T-cell (primary cell): ENCODE results near the gene EDEM1. TPM values are rescaled to one million over a fixed set of nuclear protein-coding genes. Genes with fewer than 3 reads are reported as not detected.
A peak's percentile ranks its signal among the peaks of the same experiment; 100 is the strongest.

Experiments used
- ATAC-seq, 4 experiments: fragments of 200-7000 bp in 3 of 4; fragments of 150-1000 bp in 1 of 4; cut with Tn5 transposase; replicated peaks in 1 of 4; 1 replicate in 3 of 4; 2 replicates in 1 of 4; pipeline ENCODE4 v1.10.0; 2021; ENCODE audit warnings: moderate library complexity in 3 of 4, mild to moderate bottlenecking in 2 of 4, moderate number of reproducible peaks in 1 of 4
- CTCF ChIA-PET, 2 donors: fragments of 300-600 bp; sonication (Branson Sonifier 250); formaldehyde crosslinking; loops; one replicate each; lab custom pipeline; 2022; ENCODE audit warnings: antibody characterized with exemption in 2 of 2; lab: Charles Lee
- POLR2A ChIA-PET, 2 donors: fragments of 300-600 bp; sonication (Branson Sonifier 250); formaldehyde crosslinking; loops; one replicate each; lab custom pipeline; 2022; ENCODE audit warnings: antibody characterized with exemption in 2 of 2; lab: Charles Lee
- DNase-seq, 35 experiments: peaks; one replicate each; pipeline versions ENCODE4 v3.0.0 to v3.0.0-alpha.2; 2013 to 2023
- H3K27ac ChIP-seq: one replicate; pipeline ENCODE4 v1.5.1; 2013; ENCODE audit warnings: low read length
- H3K27me3 ChIP-seq, 2 experiments: replicated peaks in 1 of 2; 1 replicate in 1 of 2; 2 replicates in 1 of 2; pipeline versions ENCODE4 v1.6.1 to v1.7.0; 2013; ENCODE audit warnings: low read length in 1 of 2, mixed read lengths in 1 of 2; ENCODE audit not compliant: control insufficient read depth in 2 of 2, insufficient read depth in 2 of 2; ENCODE audit errors: extremely low read depth in 1 of 2
- H3K36me3 ChIP-seq, 2 donors: 1 replicate in 1 of 2; 2 replicates in 1 of 2; pipeline versions ENCODE4 v1.6.1 to v1.7.0; 2013; ENCODE audit warnings: low read length in 1 of 2; ENCODE audit not compliant: control insufficient read depth in 2 of 2, insufficient read depth in 1 of 2; ENCODE audit errors: extremely low read depth in 1 of 2
- H3K4me1 ChIP-seq, 2 experiments: 1 replicate in 1 of 2; 2 replicates in 1 of 2; pipeline versions ENCODE4 v1.6.1 to v1.7.0; 2013; ENCODE audit warnings: low read length in 2 of 2, mixed read lengths in 1 of 2; ENCODE audit not compliant: insufficient read depth in 2 of 2, control insufficient read depth in 1 of 2; ENCODE audit errors: extremely low read depth in 1 of 2
- H3K4me3 ChIP-seq, 2 donors: 1 replicate in 1 of 2; 2 replicates in 1 of 2; pipeline versions ENCODE4 v1.5.1 to v1.7.0; 2013; ENCODE audit warnings: mild to moderate bottlenecking in 2 of 2, low read length in 1 of 2, moderate library complexity in 1 of 2; ENCODE audit not compliant: control insufficient read depth in 1 of 2; ENCODE audit errors: extremely low read depth in 1 of 2
- H3K9me3 ChIP-seq: 2 replicates; pipeline ENCODE4 v1.7.0; 2013
- H3K27ac Mint-ChIP-seq, 2 donors: one replicate each; pipeline ENCODE4 v1.8.0; 2020 to 2021; ENCODE audit warnings: mild to moderate bottlenecking in 2 of 2, mixed read lengths in 2 of 2
- H3K27me3 Mint-ChIP-seq, 2 donors: one replicate each; pipeline ENCODE4 v1.8.0; 2021 to 2022; ENCODE audit warnings: mixed read lengths in 2 of 2
- H3K36me3 Mint-ChIP-seq: one replicate; pipeline ENCODE4 v1.8.0; 2021; ENCODE audit warnings: mixed read lengths
- H3K4me1 Mint-ChIP-seq, 3 donors: one replicate each; pipeline ENCODE4 v1.8.0; 2020 to 2022; ENCODE audit warnings: mixed read lengths in 3 of 3, mild to moderate bottlenecking in 1 of 3
- H3K4me3 Mint-ChIP-seq, 3 donors: one replicate each; pipeline ENCODE4 v1.8.0; 2020 to 2022; ENCODE audit warnings: mild to moderate bottlenecking in 3 of 3, mixed read lengths in 3 of 3, moderate library complexity in 3 of 3
- H3K9me3 Mint-ChIP-seq, 3 donors: one replicate each; pipeline ENCODE4 v1.8.0; 2020 to 2022; ENCODE audit warnings: mixed read lengths in 3 of 3
- WGBS: methylation state at CpG from one replicate; pipeline ENCODE4 v1.1.5; 2013; ENCODE audit warnings: missing lambda C conversion rate; ENCODE audit not compliant: insufficient coverage; 5-methylcytosine and 5-hydroxymethylcytosine counted together
- total RNA-seq, 35 experiments: library from RNA in 6 of 35; stranded (reverse) in 6 of 35; fragments of 120-200 nt in 1 of 35; gene quantifications; one replicate each; pipeline versions ENCODE4 v1.2.1 to v1.2.4 and lab custom pipeline; 2013 to 2026

Gene EDEM1
- total RNA-seq, 5 donors from 2014 or later (not counting 1 experiment from before 2014, with no cell fraction given), result 92.6 to 138 (median 113) TPM

- peak overlapping the region; percentile 18 to 73 (median 35) for H3K4me3 Mint-ChIP-seq
- H3K36me3 Mint-ChIP-seq, result peaks cover 58% of the 10 kb centered on the region
- H3K9me3 ChIP-seq, result no peaks in the 10 kb centered on the region
- H3K4me1 Mint-ChIP-seq, result peaks cover 86 to 90% (median 89%) of the 10 kb centered on the region in 3 donors
- no peaks in the 10 kb centered on the region for H3K27me3 ChIP-seq
- no peak overlapping the region for H3K4me3 ChIP-seq
- ATAC-seq (peak; percentile 45 to 69 (median 59)), DNase-seq (peak in 8 of 35 experiments; percentile 10 to 76 (median 18))
- H3K27ac ChIP-seq, result peak overlapping the region; percentile 80
- ChIA-PET CTCF (interaction anchor here in 1 of 2 donors (0.7 kb wide), 1 partner anchor 71 kb away, joined by 8 read pairs; no protein-coding TSS in a partner anchor), POLR2A (interaction anchor here in 1 of 2 donors (0.5 kb wide), 1 partner anchor 69 kb away, joined by 5 read pairs; no protein-coding TSS in a partner anchor)
- H3K27me3 Mint-ChIP-seq, result no peaks in the 10 kb centered on the region
- peaks cover 70 to 76% of the 10 kb centered on the region in 2 experiments for H3K4me1 ChIP-seq
- 0% methylated on average over 1 of the region's 2 CpGs for WGBS
- H3K9me3 Mint-ChIP-seq, result peaks cover 0 to 7% (median 0%) of the 10 kb centered on the region in 3 donors
- H3K36me3 ChIP-seq, result peaks cover 0 to 14% of the 10 kb centered on the region in 2 donors
- peak overlapping the region; percentile 95 to 98 for H3K27ac Mint-ChIP-seq
These were observed 7.4 kb downstream of the EDEM1 start for GRCh38 chr3:5194801-5195509.

- Mint-ChIP-seq H3K27me3 (no peaks in the 10 kb centered on the region), H3K4me3 (peak overlapping the region; percentile 18 to 73 (median 25)), H3K27ac (peak overlapping the region; percentile 95 to 98), H3K36me3 (peaks cover 56% of the 10 kb centered on the region), H3K4me1 (peaks cover 87 to 90% (median 89%) of the 10 kb centered on the region in 3 donors), H3K9me3 (peaks cover 0 to 7% (median 0%) of the 10 kb centered on the region in 3 donors)
- H3K4me3 ChIP-seq, result no peak overlapping the region
- peak overlapping the region; percentile 80 for H3K27ac ChIP-seq
- ChIA-PET CTCF (interaction anchor here (0.7 to 1.2 kb wide), 2 partner anchors 59 to 72 kb away, joined by 4 to 8 read pairs; no protein-coding TSS in a partner anchor), POLR2A (no interaction called here)
- H3K9me3 ChIP-seq, result no peaks in the 10 kb centered on the region
- DNase-seq (peak in 12 of 35 experiments; percentile 9 to 51 (median 18)), ATAC-seq (no peak)
- no peaks in the 10 kb centered on the region for H3K27me3 ChIP-seq
- H3K4me1 ChIP-seq, result peaks cover 69 to 71% of the 10 kb centered on the region in 2 experiments
- WGBS, result 17% methylated on average over 2 of the region's 2 CpGs
- peaks cover 0 to 16% of the 10 kb centered on the region in 2 donors for H3K36me3 ChIP-seq
These were observed 8.1 kb downstream of the EDEM1 start for GRCh38 chr3:5195605-5196004.

- peaks cover 62% of the 10 kb centered on the region for H3K36me3 Mint-ChIP-seq
- no peaks in the 10 kb centered on the region for H3K27me3 ChIP-seq
- H3K27me3 Mint-ChIP-seq, result no peaks in the 10 kb centered on the region
- H3K4me1 ChIP-seq, result peaks cover 63 to 66% of the 10 kb centered on the region in 2 experiments
- CTCF ChIA-PET, result interaction anchor here (0.6 to 3.1 kb wide), 9 partner anchors 9 to 486 kb away, joined by 3 to 23 read pairs (median 4); partner anchors contain the start of gene EDEM1 (in 1 of the 2)
- peaks cover 0 to 30% of the 10 kb centered on the region in 2 donors for H3K36me3 ChIP-seq
- no peaks in the 10 kb centered on the region for H3K9me3 ChIP-seq
- H3K27ac Mint-ChIP-seq, result peak overlapping the region; percentile 95 to 98
- H3K4me3 ChIP-seq, result peak overlapping the region; percentile 5 to 22
- ATAC-seq (peak in 1 of 4 experiments; percentile 1), DNase-seq (no peak)
- peak overlapping the region; percentile 80 for H3K27ac ChIP-seq
- 40% methylated on average over 2 of the region's 4 CpGs for WGBS
- POLR2A ChIA-PET, result interaction anchor here (0.6 to 1.8 kb wide), 8 partner anchors 9 to 675 kb away, joined by 3 to 26 read pairs (median 4); partner anchors contain the start of gene EDEM1 (in 1 of the 2)
- peaks cover 83 to 90% (median 86%) of the 10 kb centered on the region in 3 donors for H3K4me1 Mint-ChIP-seq
- H3K4me3 Mint-ChIP-seq, result peak overlapping the region; percentile 68 to 76 (median 73)
- H3K9me3 Mint-ChIP-seq, result peaks cover 0 to 7% (median 0%) of the 10 kb centered on the region in 3 donors
These were observed 9.5 kb downstream of the EDEM1 start for GRCh38 chr3:5197022-5197421.

GRCh38 chr3:5197470-5198312 lies 10.2 kb downstream of the EDEM1 start:
- Mint-ChIP-seq H3K9me3 (peaks cover 0 to 7% (median 0%) of the 10 kb centered on the region in 3 donors), H3K27me3 (no peaks in the 10 kb centered on the region), H3K4me1 (peaks cover 80 to 87% (median 82%) of the 10 kb centered on the region in 3 donors), H3K36me3 (peaks cover 60% of the 10 kb centered on the region), H3K27ac (peak overlapping the region; percentile 95 to 98), H3K4me3 (peak overlapping the region; percentile 68 to 76 (median 73))
- H3K4me1 ChIP-seq, result peaks cover 60 to 63% of the 10 kb centered on the region in 2 experiments
- CTCF ChIA-PET, result interaction anchor here (0.6 to 3.1 kb wide), 9 partner anchors 10 to 358 kb away, joined by 3 to 23 read pairs (median 4); partner anchors contain the start of gene EDEM1 (in 1 of the 2)
- POLR2A ChIA-PET, result interaction anchor here (0.6 to 1.8 kb wide), 6 partner anchors 9 to 221 kb away, joined by 3 to 26 read pairs (median 4); partner anchors contain the start of gene EDEM1 (in 1 of the 2)
- WGBS, result 64% methylated on average over 3 of the region's 8 CpGs
- peak overlapping the region; percentile 5 to 22 for H3K4me3 ChIP-seq
- peak overlapping the region; percentile 80 for H3K27ac ChIP-seq
- H3K27me3 ChIP-seq, result no peaks in the 10 kb centered on the region
- no peaks in the 10 kb centered on the region for H3K9me3 ChIP-seq
- DNase-seq (peak in 27 of 35 experiments; percentile 10 to 74 (median 35)), ATAC-seq (peak; percentile 85 to 86 (median 86))
- H3K36me3 ChIP-seq, result peaks cover 0 to 37% of the 10 kb centered on the region in 2 donors

- Histone ChIP-seq H3K36me3 (peaks cover 0 to 40% of the 10 kb centered on the region in 2 donors), H3K4me1 (peaks cover 55 to 59% of the 10 kb centered on the region in 2 experiments), H3K27me3 (no peaks in the 10 kb centered on the region), H3K27ac (peak overlapping the region; percentile 80), H3K9me3 (no peaks in the 10 kb centered on the region), H3K4me3 (no peak overlapping the region)
- Mint-ChIP-seq H3K36me3 (peaks cover 62% of the 10 kb centered on the region), H3K27ac (peak overlapping the region; percentile 95 to 98), H3K9me3 (peaks cover 0 to 7% (median 0%) of the 10 kb centered on the region in 3 donors), H3K4me1 (peaks cover 74 to 81% (median 76%) of the 10 kb centered on the region in 3 donors), H3K27me3 (no peaks in the 10 kb centered on the region), H3K4me3 (peak overlapping the region; percentile 54 to 73 (median 55))
- ChIA-PET CTCF (interaction anchor here (0.6 to 3.1 kb wide), 2 partner anchors 10 to 29 kb away, joined by 6 to 23 read pairs; partner anchors contain the start of gene EDEM1 (in 1 of the 2)), POLR2A (interaction anchor here (0.6 to 1.0 kb wide), 4 partner anchors 11 to 221 kb away, joined by 3 to 4 read pairs (median 3); no protein-coding TSS in a partner anchor)
- no peak for ATAC-seq
- 96% methylated on average over 3 of the region's 4 CpGs for WGBS
- no peak for DNase-seq
These were observed 10.8 kb downstream of the EDEM1 start for GRCh38 chr3:5198313-5198677.
